IMR-90 (cell line): Measurements from ENCODE around the gene S100A6. TPM values are rescaled to one million over a fixed set of nuclear protein-coding genes. Genes with fewer than 3 reads are reported as not detected.

ENCODE experiments used
- ATAC-seq: fragments of 200-7000 bp; cut with Tn5 transposase; 2 replicates; pipeline ENCODE4 v1.9.1; 2020; ENCODE audit warnings: low read depth, mild to moderate bottlenecking, moderate library complexity
- BruUV-seq: library from RNA; stranded (reverse); fragments of 400-500 nt; replicated peaks from 2 replicates; lab custom pipeline; 2021; lab: Mats Ljungman, UMichigan
- CTCF ChIA-PET: fragments of 300-600 bp; formaldehyde crosslinking; extraction: SDS; loops from one replicate; lab custom pipeline; 2021; ENCODE audit warnings: antibody characterized with exemption; lab: Yijun Ruan, JAX
- POLR2A ChIA-PET: fragments of 300-600 bp; sonication (Branson Sonifier 250); formaldehyde crosslinking; loops from one replicate; lab custom pipeline; 2022; ENCODE audit warnings: antibody characterized with exemption; ENCODE audit not compliant: unreplicated experiment; lab: Charles Lee
- DNase-seq: peaks from one replicate; pipeline ENCODE4 v3.0.0; 2013
- H2AFZ ChIP-seq: replicated peaks from 2 replicates; pipeline ENCODE3; 2013; ENCODE audit warnings: low read length, mild to moderate bottlenecking; ENCODE audit not compliant: poor library complexity
- H2AK5ac ChIP-seq: 2 replicates; pipeline ENCODE4 v1.6.1; 2013; ENCODE audit warnings: low read depth, low read length, inconsistent platforms
- H2AK9ac ChIP-seq: replicated peaks from 2 replicates; pipeline ENCODE3; 2013; ENCODE audit warnings: mild to moderate bottlenecking, low read depth, low read length, moderate library complexity; ENCODE audit not compliant: poor library complexity
- H2BK120ac ChIP-seq: 2 replicates; pipeline ENCODE4 v1.6.1; 2013; ENCODE audit warnings: low read depth, low read length, inconsistent platforms
- H2BK15ac ChIP-seq: 3 replicates; pipeline ENCODE4 v1.6.1; 2013; ENCODE audit warnings: low read depth, low read length, inconsistent platforms
- H2BK20ac ChIP-seq: 2 replicates; pipeline ENCODE4 v1.6.1; 2013; ENCODE audit warnings: low read depth, mild to moderate bottlenecking, inconsistent platforms, low read length, moderate library complexity
- H2BK5ac ChIP-seq: 2 replicates; pipeline ENCODE4 v1.6.1; 2013; ENCODE audit warnings: mild to moderate bottlenecking, low read depth, low read length, inconsistent platforms; ENCODE audit not compliant: poor library complexity, severe bottlenecking
- H3K14ac ChIP-seq: replicated peaks from 2 replicates; pipeline ENCODE4 v1.6.1; 2013; ENCODE audit warnings: low read depth, low read length, inconsistent platforms
- H3K18ac ChIP-seq: 2 replicates; pipeline ENCODE4 v1.6.1; 2013; ENCODE audit warnings: low read depth, low read length, control low read depth
- H3K23ac ChIP-seq: 2 replicates; pipeline ENCODE4 v1.6.1; 2013; ENCODE audit warnings: low read depth, low read length, inconsistent platforms
- H3K27ac ChIP-seq: 2 replicates; pipeline ENCODE4 v1.5.1; 2013; ENCODE audit warnings: mild to moderate bottlenecking, control low read depth, low read length; ENCODE audit not compliant: insufficient read depth
- H3K27me3 ChIP-seq: 2 replicates; pipeline ENCODE4 v1.6.1; 2013; ENCODE audit warnings: low read length; ENCODE audit not compliant: control insufficient read depth, insufficient read depth
- H3K36me3 ChIP-seq: 2 replicates; pipeline ENCODE4 v1.6.1; 2013; ENCODE audit warnings: low read length, mixed read lengths; ENCODE audit not compliant: control insufficient read depth, insufficient read depth
- H3K4ac ChIP-seq: 2 replicates; pipeline ENCODE4 v1.6.1; 2013; ENCODE audit warnings: low read depth, low read length, inconsistent platforms
- H3K4me1 ChIP-seq: 2 replicates; pipeline ENCODE4 v1.6.1; 2013; ENCODE audit warnings: low read length, mixed read lengths; ENCODE audit not compliant: control insufficient read depth, insufficient read depth
- H3K4me2 ChIP-seq: 2 replicates; pipeline ENCODE4 v1.6.1; 2013; ENCODE audit warnings: low read depth, mild to moderate bottlenecking, control low read depth, low read length, moderate library complexity
- H3K4me3 ChIP-seq: 2 replicates; pipeline ENCODE4 v1.5.1; 2013; ENCODE audit warnings: low read depth, mild to moderate bottlenecking, control low read depth, low read length, moderate library complexity; ENCODE audit not compliant: insufficient read depth
- H3K56ac ChIP-seq: 2 replicates; pipeline ENCODE4 v1.6.1; 2013; ENCODE audit warnings: low read length, inconsistent platforms; ENCODE audit not compliant: insufficient read depth; ENCODE audit errors: extremely low read depth
- H3K79me1 ChIP-seq, 2 experiments: 2 replicates each; pipeline ENCODE4 v1.6.1; 2013; ENCODE audit warnings: low read length in 2 of 2, inconsistent platforms in 1 of 2, low read depth in 1 of 2
- H3K9ac ChIP-seq: 2 replicates; pipeline ENCODE4 v1.6.1; 2013; ENCODE audit warnings: low read depth, low read length, control low read depth
- H3K9me1 ChIP-seq: 2 replicates; pipeline ENCODE4 v1.6.1; 2013; ENCODE audit warnings: low read length, inconsistent platforms; ENCODE audit not compliant: insufficient read depth
- H3K9me3 ChIP-seq: 2 replicates; pipeline ENCODE4 v1.6.1; 2013; ENCODE audit warnings: low read length; ENCODE audit not compliant: control insufficient read depth, insufficient read depth
- H4K20me1 ChIP-seq: 2 replicates; pipeline ENCODE4 v1.6.1; 2013; ENCODE audit warnings: low read length, inconsistent platforms; ENCODE audit not compliant: insufficient read depth
- H4K5ac ChIP-seq: 2 replicates; pipeline ENCODE4 v1.6.1; 2013; ENCODE audit warnings: mild to moderate bottlenecking, low read depth, low read length, control low read depth
- H4K8ac ChIP-seq, 2 experiments: 2 replicates each; pipeline ENCODE4 v1.6.1; 2013; ENCODE audit warnings: low read depth in 2 of 2, low read length in 2 of 2, control low read depth in 1 of 2, inconsistent platforms in 1 of 2
- H4K91ac ChIP-seq: 2 replicates; pipeline ENCODE4 v1.6.1; 2013; ENCODE audit warnings: low read depth, low read length, inconsistent platforms; ENCODE audit not compliant: insufficient read depth
- CHD1 ChIP-seq: IDR thresholded peaks from 2 replicates; pipeline ENCODE4 v1.6.1; 2012; ENCODE audit warnings: low read depth, low read length, improper control_type of control experiment
- CTCF ChIP-seq: conservative IDR thresholded peaks from 2 replicates; pipeline ENCODE4 v1.5.1; 2012; ENCODE audit warnings: mild to moderate bottlenecking, low read depth, low read length, improper control_type of control experiment
- MAFK ChIP-seq: IDR thresholded peaks from 2 replicates; pipeline ENCODE4 v1.6.1; 2012; ENCODE audit warnings: low read depth, low read length, improper control_type of control experiment
- MAZ ChIP-seq: IDR thresholded peaks from 2 replicates; pipeline ENCODE4 v1.6.1; 2012; ENCODE audit warnings: low read depth, mild to moderate bottlenecking, low read length, improper control_type of control experiment, moderate library complexity, borderline replicate concordance
- MXI1 ChIP-seq: IDR thresholded peaks from 2 replicates; pipeline ENCODE4 v1.6.1; 2012; ENCODE audit warnings: low read depth, mild to moderate bottlenecking, low read length, moderate library complexity, borderline replicate concordance
- POLR2A ChIP-seq: IDR thresholded peaks from 2 replicates; pipeline ENCODE4 v1.6.1; 2012; ENCODE audit warnings: mild to moderate bottlenecking, low read depth, low read length
- RAD21 ChIP-seq: IDR thresholded peaks from 2 replicates; pipeline ENCODE4 v1.6.1; 2012; ENCODE audit warnings: low read length, improper control_type of control experiment
- RFX5 ChIP-seq: IDR thresholded peaks from 2 replicates; pipeline ENCODE4 v1.8.0; 2012; ENCODE audit warnings: low read depth, mild to moderate bottlenecking, low read length, moderate library complexity
- SMC3 ChIP-seq: fragments of 150-350 bp; IDR thresholded peaks from 2 replicates; pipeline ENCODE4 v1.6.1; 2016; ENCODE audit warnings: low read depth, mild to moderate bottlenecking, antibody characterized with exemption, low read length, moderate library complexity
- WGBS, 2 experiments: methylation state at CpG; one replicate each; pipeline versions ENCODE4 v1.1.5 to v1.1.7; 2013; ENCODE audit warnings: missing lambda C conversion rate in 2 of 2; ENCODE audit not compliant: insufficient read length in 1 of 2; ENCODE audit errors: extremely low coverage in 2 of 2; 5-methylcytosine and 5-hydroxymethylcytosine counted together
- dilution Hi-C: fragments of 300-500 bp; cut with HindIII; formaldehyde crosslinking; loops from one replicate; pipeline ENCODE4 v1.14.3; 2018; ENCODE audit warnings: low sequenced_read_pairs; ENCODE audit not compliant: unreplicated experiment
- in situ Hi-C: fragments of 300-500 bp; cut with MboI; formaldehyde crosslinking; loops from 3 replicates; pipeline ENCODE4 v1.14.3; 2019; ENCODE audit warnings: low sequenced_read_pairs, inconsistent platforms, mixed read lengths
- intact Hi-C: fragments of 100-400 bp; cut with micrococcal nuclease; formaldehyde crosslinking; loops from 2 replicates; pipeline ENCODE4 v1.10.0; 2022
- polyA plus RNA-seq, 3 experiments: library from polyadenylated mRNA; depleted of rRNA; stranded (reverse); fragments of >200 nt; gene quantifications; 2 replicates each; pipeline ENCODE4 v1.2.3, GENCODE V29; 2012; ENCODE audit warnings: low replicate concordance in 1 of 3
- total RNA-seq: library from RNA; depleted of rRNA; stranded (reverse); fragments of >200 nt; gene quantifications from 2 replicates; pipeline ENCODE4 v1.2.3, GENCODE V29; 2012

The S100A6 gene
- total and polyA plus RNA-seq, 2 of the 4 experiments (the other 2 are of a cell fraction), result 373 to 1,755 TPM

GRCh38 chr1:153533689-153534201 is 2.0 kb downstream of the S100A6 start (continued):
- peak; percentile 29; the same call in 1 of the 2 replicates for TF ChIP-seq CHD1
- 0 out of 2 replicates have a peak, but pooled peaks have one; percentile 35 for TF ChIP-seq MXI1

GRCh38 chr1:153532769-153533599 is 2.8 kb downstream of the S100A6 start:
- Histone ChIP-seq H2AK5ac (peak overlapping the region; percentile 81), H2BK20ac (peak overlapping the region; percentile 18; the same call in 1 of the 2 replicates), H3K56ac (peak overlapping the region; percentile 86), H3K4me1 (peaks cover 25% of the 10 kb centered on the region), H2BK120ac (peak overlapping the region; percentile 58), H3K14ac (peak overlapping the region; percentile 97), H2BK5ac (peak overlapping the region; percentile 96), H2AK9ac (peak overlapping the region; percentile 87), H3K4ac (peak overlapping the region; percentile 94), H3K27me3 (no peaks in the 10 kb centered on the region), H3K18ac (peak overlapping the region; percentile 43), H3K4me2 (peak overlapping the region; percentile 90), H3K4me3 (peak overlapping the region; percentile 8), H3K36me3 (peaks cover 11% of the 10 kb centered on the region), H3K9ac (peak overlapping the region; percentile 97), H3K9me1 (peaks cover 20% of the 10 kb centered on the region), H3K9me3 (no peaks in the 10 kb centered on the region), H4K8ac (peak overlapping the region; percentile 76 to 81), H3K79me1 (peaks cover 5 to 57% of the 10 kb centered on the region in 2 experiments; a peak in 3 of 4 replicates), H3K23ac (peak overlapping the region; percentile 96), H2BK15ac (0 out of 3 replicates have a peak overlapping the region, but pooled peaks have one; percentile 2), H4K20me1 (peaks cover 18% of the 10 kb centered on the region), H4K91ac (peak overlapping the region; percentile 80), H4K5ac (peak overlapping the region; percentile 62), H2AFZ (peak overlapping the region; percentile 69), H3K27ac (peak overlapping the region; percentile 91)
- BruUV-seq, result no TSS peak
- ChIA-PET CTCF (interaction anchor here (0.7 to 2.8 kb wide), 15 partner anchors 8 to 149 kb away, joined by 3 to 19 read pairs (median 4); partner anchors contain the start of genes CHTOP, S100A16 and S100A5), POLR2A (interaction anchor here (0.8 to 3.9 kb wide), 6 partner anchors 12 to 94 kb away, joined by 3 to 34 read pairs (median 4); partner anchors contain the start of genes S100A13 and S100A2)
- dilution Hi-C loops (no loop called here), in situ Hi-C loops (loop anchor here (5.0 to 25.0 kb wide), 2 partner anchors 34 to 429 kb away; partner anchors contain the start of genes CREB3L4, CRTC2, S100A2 and SLC39A1), intact Hi-C loops (loop anchor here (1.0 to 5.0 kb wide), 5 partner anchors 22 to 181 kb away; partner anchors contain the start of genes ILF2, S100A1 and S100A13)
- DNase-seq (peak; percentile 84), ATAC-seq (peak; percentile 49)
- TF ChIP-seq MAFK, result no peak
- TF ChIP-seq POLR2A, result peak; percentile 51
- TF ChIP-seq CHD1, result no peak
- TF ChIP-seq SMC3, result peak; percentile 91
- TF ChIP-seq MAZ, result peak; percentile 89; the same call in 1 of the 2 replicates
- TF ChIP-seq RFX5, result no peak
- TF ChIP-seq RAD21, result peak; percentile 87
- TF ChIP-seq CTCF, result peak; percentile 94
- 20% methylated on average over 4 of the region's 34 CpGs; no CpG with 5 or more reads in 1 of the 2 experiments for whole genome bisulfite sequencing, 2 experiments
